NOMO-1 treated with dmso at 0.1 percent for 144 hours (cell line): Measurements from ENCODE around the gene P2RY8.

Source experiments
- DNase-seq: peaks from one replicate; lab custom pipeline; 2025; ENCODE audit not compliant: unreplicated experiment; lab: John Stamatoyannopoulos, UW

Gene P2RY8

GRCh38 chrX:1420371-1420770 is 116.6 kb downstream of the P2RY8 start:
- no peak for DNase-seq

DNA sequence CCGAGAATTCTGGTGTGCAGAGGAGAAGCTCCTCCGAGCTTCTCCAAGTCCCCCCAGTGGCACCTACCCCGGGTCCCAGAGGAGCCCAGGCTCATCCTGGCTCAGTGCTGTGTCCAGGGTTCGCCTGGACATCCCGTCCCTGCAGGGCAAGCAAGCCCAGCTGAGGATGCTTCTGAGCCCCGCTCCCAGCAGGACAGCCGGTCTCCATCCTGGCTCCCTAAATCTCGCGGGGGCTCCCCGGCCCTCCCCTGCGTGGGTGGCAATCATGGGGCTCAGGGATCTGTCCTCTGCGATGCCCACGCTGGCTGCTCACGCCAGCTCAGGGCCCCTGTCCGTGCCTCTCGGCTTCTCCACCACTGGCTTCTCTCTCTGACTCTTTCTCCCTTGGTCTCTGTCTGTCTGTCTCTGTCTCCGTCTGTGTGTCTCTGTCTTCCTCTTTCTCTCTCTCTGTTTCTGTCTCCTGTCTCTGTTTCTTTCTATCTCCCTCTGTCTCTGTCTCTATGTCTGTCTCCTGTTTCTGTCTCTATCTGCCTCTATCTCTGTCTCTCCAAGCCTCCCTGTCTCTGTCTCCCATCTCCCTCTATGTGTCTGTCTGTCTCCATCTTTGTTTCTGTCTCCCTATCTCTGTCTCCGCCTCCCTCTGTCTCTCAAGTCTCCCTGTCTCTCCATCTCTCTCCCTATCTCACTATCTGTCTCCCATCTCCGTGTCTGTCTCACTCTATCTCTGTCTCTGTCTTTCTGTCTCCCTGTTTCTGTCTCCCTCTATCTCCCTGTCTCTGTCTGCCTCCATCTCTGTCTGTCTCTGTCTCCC is 117.2 kb downstream of the P2RY8 start:
- DNase-seq, result no peak

GRCh38 chrX:1418901-1419544 is 118.0 kb downstream of the P2RY8 start:
- no peak for DNase-seq

GRCh38 chrX:1417921-1418771 is 118.8 kb downstream of the P2RY8 start:
- DNase-seq, result no peak

DNA sequence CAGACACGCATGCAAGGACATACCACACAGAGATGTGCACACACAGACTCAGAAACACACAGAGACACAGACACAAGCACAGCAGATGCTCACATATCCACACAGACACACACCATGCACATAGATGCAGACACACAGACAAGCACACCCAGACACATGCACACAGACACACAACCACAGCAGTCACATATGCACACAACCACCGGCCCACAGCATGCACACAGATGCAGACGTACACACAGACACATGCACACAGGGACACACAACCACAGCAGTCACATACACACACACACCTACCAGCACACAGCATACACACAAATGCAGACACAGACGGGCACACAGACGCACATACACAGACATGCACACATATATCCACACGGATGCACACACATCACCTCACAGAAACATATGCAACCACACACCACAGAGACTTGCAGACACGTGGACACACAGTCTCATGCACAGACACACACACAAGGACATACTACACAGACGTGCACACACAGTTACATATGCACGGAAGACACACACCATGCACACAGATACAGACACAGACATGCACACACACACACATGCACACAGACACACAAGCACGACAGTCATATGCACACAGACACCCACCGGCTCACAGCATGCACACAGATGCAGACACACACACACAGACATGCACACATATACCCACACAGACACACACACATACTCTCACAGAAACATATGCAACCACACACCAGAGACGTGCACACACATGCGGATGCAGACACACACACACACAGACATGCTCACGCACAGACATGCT is 119.8 kb downstream of the P2RY8 start:
- DNase-seq, result no peak

GRCh38 chrX:1416327-1416784 is 120.6 kb downstream of the P2RY8 start:
- no peak for DNase-seq
